HG02870 (cell line): Measurements from ENCODE around the gene SLC9C2.
"Not testable (repeated sequence)": the region's sequence is repeated elsewhere in the genome, so short reads cannot be mapped to it uniquely, and the experiment has no call there.

Source experiments
- ATAC-seq: cut with Tn5 transposase; IDR thresholded peaks from one replicate; pipeline ENCODE4 v1.9.1; 2021; ENCODE audit warnings: mild to moderate bottlenecking, moderate library complexity; ENCODE audit not compliant: unreplicated experiment

The SLC9C2 gene

GRCh38 chr1:173488001-173488400 lies 114.9 kb downstream of the SLC9C2 start:
- ATAC-seq, result no peak

GRCh38 chr1:173485401-173485800 lies 117.5 kb downstream of the SLC9C2 start:
- no peak for ATAC-seq

- ATAC-seq, result no peak
Observed at GRCh38 chr1:173484276-173484675, 118.6 kb downstream of the SLC9C2 start.

- ATAC-seq, result no peak
Observed at GRCh38 chr1:173482683-173483082, 120.2 kb downstream of the SLC9C2 start.

GRCh38 chr1:173481195-173481772 lies 121.6 kb downstream of the SLC9C2 start:
- no peak for ATAC-seq

- no peak for ATAC-seq
Observed at GRCh38 chr1:173479649-173480048, 123.2 kb downstream of the SLC9C2 start.

GRCh38 chr1:173478094-173478674 lies 124.7 kb downstream of the SLC9C2 start:
- ATAC-seq, result no peak

- peak; percentile 49 for ATAC-seq
Observed at GRCh38 chr1:173477286-173478093, 125.4 kb downstream of the SLC9C2 start, which contains the start of gene PRDX6. PRDX6 (plus strand) TSS chr1:173477335; CDS start chr1:173477398, 63 bp downstream.

GRCh38 chr1:173476665-173477285 lies 126.1 kb downstream of the SLC9C2 start:
- ATAC-seq, result peak; percentile 94

GRCh38 chr1:173476197-173476664 lies 126.6 kb downstream of the SLC9C2 start:
- ATAC-seq, result no peak

- no peak for ATAC-seq
Observed at GRCh38 chr1:173475564-173476196, 127.2 kb downstream of the SLC9C2 start.

- not testable (repeated sequence) for ATAC-seq
Observed at GRCh38 chr1:173474780-173475421, 128.0 kb downstream of the SLC9C2 start.

GRCh38 chr1:173474097-173474779 lies 128.6 kb downstream of the SLC9C2 start:
- ATAC-seq, result no peak

GRCh38 chr1:173473599-173474011 lies 129.3 kb downstream of the SLC9C2 start:
- no peak for ATAC-seq

GRCh38 chr1:173470608-173471007 lies 132.3 kb downstream of the SLC9C2 start:
- no peak for ATAC-seq

GRCh38 chr1:173469656-173470055 lies 133.2 kb downstream of the SLC9C2 start:
- no peak for ATAC-seq

GRCh38 chr1:173467426-173467825 lies 135.4 kb downstream of the SLC9C2 start:
- no peak for ATAC-seq

- ATAC-seq, result not testable (repeated sequence)
Observed at GRCh38 chr1:173464185-173464584, 138.7 kb downstream of the SLC9C2 start.

- ATAC-seq, result not testable (repeated sequence)
Observed at GRCh38 chr1:173462666-173463065, 140.2 kb downstream of the SLC9C2 start.

GRCh38 chr1:173459885-173460284 lies 143.0 kb downstream of the SLC9C2 start:
- no peak for ATAC-seq
